ENCODE results near the gene MRPL58.

- TF ChIP-seq, protein P1, sequence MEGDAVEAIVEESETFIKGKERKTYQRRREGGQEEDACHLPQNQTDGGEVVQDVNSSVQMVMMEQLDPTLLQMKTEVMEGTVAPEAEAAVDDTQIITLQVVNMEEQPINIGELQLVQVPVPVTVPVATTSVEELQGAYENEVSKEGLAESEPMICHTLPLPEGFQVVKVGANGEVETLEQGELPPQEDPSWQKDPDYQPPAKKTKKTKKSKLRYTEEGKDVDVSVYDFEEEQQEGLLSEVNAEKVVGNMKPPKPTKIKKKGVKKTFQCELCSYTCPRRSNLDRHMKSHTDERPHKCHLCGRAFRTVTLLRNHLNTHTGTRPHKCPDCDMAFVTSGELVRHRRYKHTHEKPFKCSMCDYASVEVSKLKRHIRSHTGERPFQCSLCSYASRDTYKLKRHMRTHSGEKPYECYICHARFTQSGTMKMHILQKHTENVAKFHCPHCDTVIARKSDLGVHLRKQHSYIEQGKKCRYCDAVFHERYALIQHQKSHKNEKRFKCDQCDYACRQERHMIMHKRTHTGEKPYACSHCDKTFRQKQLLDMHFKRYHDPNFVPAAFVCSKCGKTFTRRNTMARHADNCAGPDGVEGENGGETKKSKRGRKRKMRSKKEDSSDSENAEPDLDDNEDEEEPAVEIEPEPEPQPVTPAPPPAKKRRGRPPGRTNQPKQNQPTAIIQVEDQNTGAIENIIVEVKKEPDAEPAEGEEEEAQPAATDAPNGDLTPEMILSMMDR (IDR thresholded peaks at IDR 0.05): no peak
- no peak for TF ChIP-seq POLR2A (IDR thresholded peaks at IDR 0.05)
- TF ChIP-seq EP300 (IDR thresholded peaks at IDR 0.05): no peak
Measured at GRCh38 chr17:75006653-75007052, 5.8 kb upstream of the MRPL58 start.
